Amygdala (tissue), 56 donors: ENCODE results near the gene ODC1.
"Not testable (repeated sequence)": the region's sequence is repeated elsewhere in the genome, so short reads cannot be mapped to it uniquely, and the experiment has no call there.

Experiments
- DNase-seq, 56 donors: peaks; one replicate each; lab custom pipeline; 2025; lab: John Stamatoyannopoulos, UW

The ODC1 gene

DNA sequence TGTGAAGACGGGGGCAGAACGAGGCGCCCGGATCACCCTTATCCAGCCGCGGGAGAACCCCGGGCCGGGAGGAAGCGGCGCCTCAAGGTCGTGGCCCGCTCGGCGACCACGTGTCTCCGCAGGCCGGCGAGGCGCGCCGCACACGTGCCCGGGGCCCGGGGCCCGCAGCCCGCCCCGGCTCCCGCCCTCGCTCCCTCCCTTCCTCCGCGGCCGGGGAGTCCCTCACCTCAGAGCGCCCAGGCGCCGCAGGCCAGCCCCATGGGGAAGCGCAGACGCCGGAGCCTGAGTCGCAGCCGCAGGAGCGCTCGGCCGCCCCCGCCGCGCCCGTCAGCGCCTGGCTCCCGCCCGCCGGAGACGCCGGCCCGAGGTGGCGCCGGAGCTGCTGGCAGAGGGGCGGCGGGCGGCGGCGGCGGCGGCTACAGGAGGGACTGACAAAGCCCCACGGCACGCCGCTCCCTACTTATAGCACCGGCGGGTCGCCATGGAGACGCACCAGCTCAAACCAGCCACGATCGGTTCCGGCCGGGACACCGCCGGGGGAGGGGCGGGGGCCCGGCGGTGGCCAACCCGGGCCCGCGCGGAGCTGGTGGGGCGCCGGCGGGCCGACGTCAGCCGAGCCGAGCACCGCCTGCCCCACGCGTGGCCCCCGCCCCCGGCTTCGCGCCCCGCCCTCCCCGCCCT lies at the start of gene ODC1:
TSS of gene ODC1 (minus strand) at position 433 of the 681 bp plus-strand sequence. CDS start 3,295 bp downstream, outside the sequence.
- peak; percentile 44 to 99 (median 91) for DNase-seq

DNA sequence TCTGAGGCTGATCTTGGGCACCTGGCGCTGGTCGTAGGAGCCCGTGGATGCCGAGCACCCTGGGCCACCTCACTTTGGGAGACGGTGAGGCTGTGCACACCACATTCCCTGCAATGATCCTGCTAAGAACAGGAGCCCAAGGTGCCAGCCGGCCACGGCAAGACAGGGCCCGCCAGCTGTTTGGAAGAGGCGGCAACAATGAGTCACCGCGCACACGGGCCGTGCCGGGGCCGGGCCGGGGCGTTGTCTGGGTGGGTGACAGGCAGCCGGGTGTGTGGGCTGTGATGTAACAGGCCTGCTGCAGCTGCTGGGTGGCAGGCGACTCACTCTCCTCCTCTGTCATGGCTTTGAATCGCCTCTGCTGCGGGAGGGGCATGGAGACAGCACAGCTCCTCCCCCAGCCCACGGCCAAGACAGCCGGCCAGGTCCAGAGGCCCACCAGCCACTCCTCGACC lies 49.7 kb upstream of the ODC1 start:
- peak in 21 of 56 donors; percentile 9 to 75 (median 34) for DNase-seq

- no peak for DNase-seq
Measured at GRCh38 chr2:10495988-10496313, 47.8 kb upstream of the ODC1 start.

DNA sequence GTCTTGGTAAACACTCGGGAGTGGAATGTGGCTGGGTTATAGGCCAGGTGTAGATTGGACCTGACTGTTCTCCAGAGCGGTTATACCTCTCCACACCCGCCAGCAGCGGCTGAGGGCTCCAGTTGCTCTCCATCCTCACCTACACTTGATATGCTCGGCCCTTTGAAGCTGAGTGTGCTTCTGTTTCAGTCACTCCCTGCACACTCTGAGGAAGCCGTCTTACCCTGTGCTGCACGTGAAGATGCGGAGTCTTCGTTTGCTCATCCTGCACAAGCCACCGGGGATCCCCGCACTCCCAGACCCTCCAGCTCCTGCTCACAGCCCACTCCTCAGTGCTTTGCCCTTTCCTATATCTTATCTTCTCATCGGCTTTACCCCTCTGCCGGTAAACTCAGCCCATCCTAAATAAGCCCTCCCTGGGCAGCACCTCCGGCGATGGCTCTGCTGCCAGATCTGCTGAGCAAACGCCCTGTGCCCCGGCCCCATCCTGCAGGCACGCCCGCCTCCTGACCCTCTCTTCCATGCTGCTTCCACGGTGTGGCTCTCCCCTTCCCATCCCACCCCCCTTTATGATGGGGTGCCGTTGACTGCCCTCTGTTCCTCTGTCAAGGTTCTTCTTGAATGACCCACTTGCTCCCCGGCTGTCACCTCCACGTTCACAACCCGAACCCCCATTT lies 47.3 kb upstream of the ODC1 start:
- no peak for DNase-seq

- DNase-seq = no peak
Measured at GRCh38 chr2:10494351-10495066, 46.4 kb upstream of the ODC1 start.

- DNase-seq = no peak
Measured at GRCh38 chr2:10493634-10494281, 45.6 kb upstream of the ODC1 start.

DNA sequence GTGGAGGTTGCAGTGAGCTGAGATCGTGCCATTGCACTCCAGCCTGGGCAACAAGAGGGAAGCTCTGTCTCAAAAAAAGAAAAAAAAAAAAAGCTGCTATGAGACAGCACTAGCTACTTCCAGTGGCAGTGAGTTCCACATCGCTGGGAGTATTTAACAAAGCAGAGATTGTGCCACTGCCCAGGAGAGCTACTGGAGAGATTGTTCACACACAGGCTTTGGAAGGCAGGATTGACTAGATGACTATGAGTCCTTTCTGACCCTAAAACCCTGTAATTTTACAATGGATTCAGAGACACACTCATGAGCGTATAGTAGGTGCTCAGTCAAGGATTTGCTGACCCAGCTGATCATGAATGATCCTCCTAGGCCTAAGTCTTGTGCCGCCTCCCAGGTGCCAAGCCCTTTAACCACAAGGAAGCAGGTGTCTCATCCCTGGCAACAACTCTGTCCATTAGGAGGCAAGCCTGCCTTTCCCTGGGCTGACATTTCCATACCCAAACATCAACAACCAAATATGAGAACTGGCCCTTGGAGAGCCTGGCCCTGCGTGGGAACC lies 45.0 kb upstream of the ODC1 start:
- DNase-seq = no peak

GRCh38 chr2:10490806-10491291 lies 42.7 kb upstream of the ODC1 start:
- DNase-seq = no peak

- peak in 1 of 56 donors; percentile 6 for DNase-seq
Measured at GRCh38 chr2:10489842-10490555, 41.9 kb upstream of the ODC1 start.

DNA sequence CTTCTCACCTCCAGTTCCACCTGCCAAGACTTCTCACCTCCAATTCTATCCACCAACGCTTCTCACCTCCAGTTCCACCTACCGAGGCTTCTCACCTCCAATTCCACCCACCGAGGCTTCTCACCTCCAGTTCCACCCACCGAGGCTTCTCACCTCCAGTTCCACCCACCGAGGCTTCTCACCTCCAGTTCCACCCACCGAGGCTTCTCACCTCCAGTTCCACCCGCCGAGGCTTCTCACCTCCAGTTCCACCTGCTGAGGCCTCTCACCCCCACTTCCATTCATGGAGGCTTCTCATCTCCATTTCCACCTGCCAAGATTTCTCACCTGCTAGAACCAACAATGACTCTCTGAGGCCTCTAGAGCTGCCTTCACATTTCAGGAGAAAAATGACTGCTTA lies 40.0 kb upstream of the ODC1 start:
- DNase-seq = not testable (repeated sequence)

DNA sequence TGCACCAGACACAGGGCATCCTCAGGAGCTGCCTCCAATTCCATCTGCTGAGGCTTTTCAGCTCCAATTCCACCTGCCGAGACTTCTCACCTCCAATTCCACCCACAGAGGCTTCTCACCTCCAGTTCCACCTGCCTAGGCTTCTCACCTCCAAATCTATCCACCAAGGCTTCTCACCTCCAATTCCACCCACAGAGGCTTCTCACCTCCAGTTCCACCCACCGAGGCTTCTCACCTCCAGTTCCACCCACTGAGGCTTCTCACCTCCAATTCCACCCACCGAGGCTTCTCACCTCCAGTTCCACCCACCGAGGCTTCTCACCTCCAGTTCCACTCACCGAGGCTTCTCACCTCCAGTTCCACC lies 39.6 kb upstream of the ODC1 start:
- not testable (repeated sequence) for DNase-seq

DNA sequence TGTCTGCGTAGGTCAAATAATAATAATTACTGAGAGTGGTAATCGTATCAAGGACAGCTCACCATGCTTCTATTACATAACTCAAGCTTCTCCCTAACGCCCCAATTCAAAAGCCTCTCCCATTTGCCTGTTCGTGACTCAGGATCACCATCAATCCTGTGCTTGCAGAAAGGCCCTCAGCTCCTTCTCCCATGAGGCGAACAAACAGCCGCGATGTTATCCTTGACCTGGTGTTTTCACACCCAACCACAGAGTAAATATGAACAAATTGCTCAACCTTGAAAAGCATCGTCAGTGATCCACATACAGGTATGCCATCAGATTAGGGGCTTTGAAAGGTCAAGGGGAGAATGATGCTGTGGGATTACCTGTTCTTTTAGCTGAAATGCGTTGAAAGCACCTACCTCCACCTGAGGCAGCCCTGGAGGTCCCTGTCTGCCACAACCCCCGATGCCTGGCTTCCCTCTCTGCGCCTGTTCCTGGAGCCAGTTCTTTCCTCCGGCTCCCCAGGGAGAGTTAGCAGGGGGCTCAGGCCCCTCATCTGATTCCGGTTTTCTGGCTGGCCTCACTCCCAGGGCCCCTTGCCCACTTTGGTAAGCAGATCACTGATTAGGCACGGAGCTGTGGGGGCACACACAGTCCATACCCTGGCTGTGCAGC lies 39.1 kb upstream of the ODC1 start:
- no peak for DNase-seq

DNA sequence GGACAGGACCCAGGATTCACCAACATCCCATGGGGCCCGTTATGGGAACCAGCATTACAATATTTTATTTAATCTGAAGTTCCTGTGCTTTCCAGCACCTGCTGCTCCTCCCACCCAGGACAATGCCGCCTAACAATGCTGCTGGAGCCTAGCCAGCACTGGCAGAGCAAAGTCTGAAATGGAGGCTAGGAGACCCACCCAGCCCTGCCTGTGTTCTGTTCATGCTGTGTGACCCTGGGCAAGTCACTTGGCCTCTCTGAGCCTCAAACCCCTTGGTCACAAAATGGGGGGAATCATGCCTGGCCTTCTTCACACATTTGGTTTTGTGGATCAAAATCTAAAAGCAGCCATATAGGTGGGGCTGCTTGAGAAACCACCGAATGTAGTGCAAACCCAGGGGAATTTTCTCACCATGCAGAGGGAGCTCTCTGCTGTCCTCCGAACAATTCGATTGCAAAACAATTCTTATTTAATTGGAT lies 38.5 kb upstream of the ODC1 start:
- no peak for DNase-seq

GRCh38 chr2:10486091-10486490 lies 38.0 kb upstream of the ODC1 start:
- DNase-seq = no peak

DNA sequence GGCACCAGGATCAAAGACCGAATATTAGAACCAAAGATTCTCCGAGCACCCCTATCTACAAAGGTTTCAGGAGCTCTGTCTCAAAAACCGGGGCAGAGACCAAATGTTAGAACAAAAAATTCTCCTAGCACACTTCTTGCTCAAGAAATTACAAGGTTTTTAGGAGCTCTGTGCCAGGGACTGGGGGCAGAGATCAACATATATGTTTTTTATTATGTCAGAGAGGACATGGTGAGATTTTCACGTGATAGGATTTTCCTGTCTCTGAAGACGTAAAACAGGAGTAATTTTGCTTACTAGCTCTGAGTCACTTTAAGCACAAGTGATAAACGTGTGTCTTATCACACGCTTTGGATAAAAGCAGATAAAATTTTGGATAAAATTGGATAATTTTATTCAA lies 34.8 kb upstream of the ODC1 start:
- no peak for DNase-seq

DNA sequence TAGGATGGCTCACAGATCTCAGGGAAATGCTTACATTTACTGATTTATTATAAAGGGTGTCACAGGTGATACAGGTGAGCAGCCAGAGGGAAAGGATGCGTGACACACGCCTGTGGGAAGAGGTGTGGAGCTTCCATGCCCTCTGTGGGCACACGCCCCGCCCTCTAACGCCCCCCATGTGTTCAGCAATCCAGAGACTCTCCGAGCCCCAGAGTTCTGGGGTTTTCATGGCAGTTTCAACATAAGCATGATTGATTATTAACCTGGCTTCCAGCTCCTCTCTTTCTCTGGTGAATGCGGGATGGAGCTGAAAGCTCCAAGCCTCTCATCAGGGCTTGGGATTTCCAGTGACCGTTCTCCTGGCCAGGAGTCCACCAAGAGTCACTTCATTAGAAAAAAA lies 34.3 kb upstream of the ODC1 start:
- DNase-seq = no peak

- DNase-seq = no peak
Measured at GRCh38 chr2:10481666-10482157, 33.6 kb upstream of the ODC1 start.

DNA sequence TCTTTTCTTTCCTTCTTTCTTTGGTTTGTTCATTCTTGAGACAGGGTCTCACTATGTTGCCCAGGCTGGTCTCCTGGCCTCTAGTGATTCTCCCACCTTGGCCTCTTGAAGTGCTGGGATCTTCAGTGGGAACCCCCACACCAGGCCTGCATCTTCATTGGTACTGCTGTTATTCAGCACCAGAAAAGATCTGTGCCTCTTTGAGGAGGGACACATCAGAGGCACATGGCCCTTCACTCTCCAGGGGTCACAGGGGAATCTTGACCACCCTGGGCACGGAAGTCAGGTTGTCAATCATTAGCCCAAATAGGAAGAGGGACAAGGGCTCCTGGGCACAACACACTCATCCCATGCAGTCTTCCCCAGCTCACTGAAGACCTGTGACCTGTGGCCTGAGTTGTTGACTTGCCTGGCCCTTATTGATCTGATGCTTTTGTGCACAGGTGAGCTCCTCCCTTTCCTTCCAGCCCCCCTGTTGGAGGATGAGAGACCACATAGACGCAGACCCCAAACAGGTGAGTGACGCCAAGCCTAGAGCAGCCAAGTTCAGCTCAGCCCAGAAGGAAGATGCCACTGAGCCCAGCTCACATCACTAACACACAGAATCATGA lies 33.0 kb upstream of the ODC1 start:
- DNase-seq = no peak
